Liver (tissue), 9 donors: Measurements from ENCODE around the gene INSR. TPM values are rescaled to one million over a fixed set of nuclear protein-coding genes. Genes with fewer than 3 reads are reported as not detected.

ENCODE experiments used
- DNase-seq: peaks from one replicate; pipeline ENCODE4 v3.0.0-alpha.2; 2017; ENCODE audit warnings: low spot score
- H3K27ac ChIP-seq, 2 donors: one replicate each; pipeline ENCODE4 v1.7.0; 2013; ENCODE audit warnings: inconsistent platforms in 2 of 2, low read length in 2 of 2, control low read depth in 1 of 2, low read depth in 1 of 2, mild to moderate bottlenecking in 1 of 2
- H3K27me3 ChIP-seq, 4 donors: one replicate each; pipeline versions ENCODE4 v1.6.1 to v1.7.0; 2013; ENCODE audit warnings: low read length in 3 of 4, inconsistent platforms in 1 of 4, mild to moderate bottlenecking in 1 of 4, moderate library complexity in 1 of 4; ENCODE audit not compliant: control insufficient read depth in 4 of 4, insufficient read depth in 4 of 4
- H3K36me3 ChIP-seq, 4 donors: one replicate each; pipeline versions ENCODE4 v1.6.1 to v1.7.0; 2013; ENCODE audit warnings: low read length in 3 of 4, mild to moderate bottlenecking in 3 of 4, low read depth in 1 of 4, moderate library complexity in 1 of 4; ENCODE audit not compliant: control insufficient read depth in 4 of 4, insufficient read depth in 3 of 4
- H3K4me1 ChIP-seq, 4 donors: one replicate each; pipeline versions ENCODE4 v1.6.1 to v1.7.0; 2013; ENCODE audit warnings: low read length in 3 of 4, mild to moderate bottlenecking in 3 of 4, moderate library complexity in 1 of 4; ENCODE audit not compliant: control insufficient read depth in 4 of 4, insufficient read depth in 4 of 4
- H3K4me3 ChIP-seq, 3 donors: one replicate each; pipeline versions ENCODE4 v1.6.1 to v1.7.0; 2013; ENCODE audit warnings: low read length in 3 of 3, control low read depth in 1 of 3, low read depth in 1 of 3, mild to moderate bottlenecking in 1 of 3
- H3K9ac ChIP-seq, 2 donors: one replicate each; pipeline ENCODE4 v1.7.0; 2013; ENCODE audit warnings: low read length in 2 of 2, mild to moderate bottlenecking in 2 of 2, moderate library complexity in 2 of 2, control low read depth in 1 of 2, low read depth in 1 of 2
- H3K9me3 ChIP-seq, 4 donors: one replicate each; pipeline versions ENCODE4 v1.6.1 to v1.7.0; 2013; ENCODE audit warnings: low read length in 3 of 4; ENCODE audit not compliant: control insufficient read depth in 4 of 4
- CTCF ChIP-seq: fragments of 150-350 bp; IDR thresholded peaks from 2 replicates; pipeline ENCODE4 v1.5.1; 2017; ENCODE audit warnings: improper control_type of control experiment, low read depth, low read length; ENCODE audit not compliant: missing input control
- FOXA1 ChIP-seq: IDR thresholded peaks from 2 replicates; pipeline ENCODE4 v1.6.1; 2016; ENCODE audit warnings: antibody characterized with exemption
- FOXA2 ChIP-seq: IDR thresholded peaks from 2 replicates; pipeline ENCODE4 v1.6.1; 2016; ENCODE audit warnings: antibody characterized with exemption
- GABPA ChIP-seq, 2 donors: IDR thresholded peaks in 1 of 2; conservative IDR thresholded peaks in 1 of 2; 2 replicates each; pipeline ENCODE4 v1.6.1; 2016; ENCODE audit warnings: antibody characterized with exemption in 2 of 2, mild to moderate bottlenecking in 1 of 2, moderate library complexity in 1 of 2
- MAX ChIP-seq: IDR thresholded peaks from 2 replicates; pipeline ENCODE4 v1.6.1; 2016; ENCODE audit warnings: antibody characterized with exemption
- RAD21 ChIP-seq, 2 donors: IDR thresholded peaks; 2 replicates each; pipeline ENCODE4 v1.6.1; 2016; ENCODE audit warnings: antibody characterized with exemption in 2 of 2, mild to moderate bottlenecking in 2 of 2
- REST ChIP-seq: IDR thresholded peaks from 2 replicates; pipeline ENCODE4 v1.6.1; 2016; ENCODE audit warnings: antibody characterized with exemption, mild to moderate bottlenecking
- RXRA ChIP-seq, 2 donors: IDR thresholded peaks; 2 replicates each; pipeline ENCODE4 v1.6.1; 2017 to 2018; ENCODE audit warnings: antibody characterized with exemption in 2 of 2, mild to moderate bottlenecking in 1 of 2
- YY1 ChIP-seq: IDR thresholded peaks from 2 replicates; pipeline ENCODE4 v1.6.1; 2016; ENCODE audit warnings: antibody characterized with exemption, mild to moderate bottlenecking
- WGBS: extraction: QIAGEN DNeasy Blood & Tissue Kit; methylation state at CpG from one replicate; pipeline ENCODE4 v1.1.7; 2013; 5-methylcytosine and 5-hydroxymethylcytosine counted together
- polyA plus RNA-seq, 2 donors: library from polyadenylated mRNA; stranded (reverse) in 1 of 2; unstranded in 1 of 2; fragments of 200-250 nt in 1 of 2; fragments of >200 nt in 1 of 2; fragmentation: Nextera tagmentation in 1 of 2; extraction: Ambion mirVana in 1 of 2; gene quantifications; one replicate each; pipeline versions ENCODE4 v1.2.1 to v1.2.3, GENCODE V29; 2013 to 2015
- total RNA-seq, 2 donors: library from RNA; depleted of rRNA; stranded (reverse); fragments of >200 nt; gene quantifications; one replicate each; pipeline ENCODE4 v1.2.3, GENCODE V29; 2014
- donor health status: healthy.
- donor health status: healthy.
- donor health status: healthy.
- donor health status: healthy.
- donor health status: healthy.

Gene INSR
- total and polyA plus RNA-seq, 4 donors, result 16.5 to 97.5 (median 50.8) TPM

GRCh38 chr19:7172794-7173193, 121.4 kb downstream of the INSR start:
- Histone ChIP-seq H3K9ac (no peak overlapping the region), H3K27me3 (no peaks in the 10 kb centered on the region), H3K4me3 (no peak overlapping the region), H3K4me1 (no peaks in the 10 kb centered on the region), H3K27ac (no peak overlapping the region), H3K9me3 (no peaks in the 10 kb centered on the region), H3K36me3 (peaks cover 14 to 52% (median 38%) of the 10 kb centered on the region in 4 donors)
- 96% methylated on average over 4 of the region's 4 CpGs for WGBS
- DNase-seq, result no peak
- TF ChIP-seq GABPA (IDR thresholded peaks at IDR 0.05 in 1 of 2, conservative IDR thresholded peaks at IDR 0.05 in 1 of 2) (no peak), CTCF (no peak), FOXA1 (no peak)

GRCh38 chr19:7170983-7171382, 123.2 kb downstream of the INSR start:
- H3K36me3 ChIP-seq, result peaks cover 17 to 58% (median 46%) of the 10 kb centered on the region in 4 donors
- no peaks in the 10 kb centered on the region for H3K9me3 ChIP-seq
- no peak overlapping the region for H3K4me3 ChIP-seq
- H3K27me3 ChIP-seq, result no peaks in the 10 kb centered on the region
- no peaks in the 10 kb centered on the region for H3K4me1 ChIP-seq
- H3K27ac ChIP-seq, result no peak overlapping the region
- TF ChIP-seq CTCF (no peak), RXRA (IDR thresholded peaks at IDR 0.05) (no peak), MAX (no peak)
- DNase-seq, result no peak
- no peak overlapping the region for H3K9ac ChIP-seq

- no peaks in the 10 kb centered on the region for H3K4me1 ChIP-seq
- no peaks in the 10 kb centered on the region for H3K9me3 ChIP-seq
- WGBS, result 73% methylated on average over 6 of the region's 6 CpGs
- H3K36me3 ChIP-seq, result peaks cover 13 to 63% (median 50%) of the 10 kb centered on the region in 4 donors
- no peak overlapping the region for H3K4me3 ChIP-seq
- no peaks in the 10 kb centered on the region for H3K27me3 ChIP-seq
- no peak for TF ChIP-seq YY1
- TF ChIP-seq RAD21 (IDR thresholded peaks at IDR 0.05), result no peak
- TF ChIP-seq RXRA (IDR thresholded peaks at IDR 0.05), result no peak
- TF ChIP-seq FOXA2, result no peak
- no peak for TF ChIP-seq REST
- DNase-seq, result no peak
- H3K27ac ChIP-seq, result no peak overlapping the region
- H3K9ac ChIP-seq, result no peak overlapping the region
Observed at GRCh38 chr19:7168941-7169340, 125.3 kb downstream of the INSR start.
